Gastrocnemius medialis (tissue), 4 donors: ENCODE data around the gene NANOS2.

Experiments
- POLR2A ChIP-seq, 2 donors: fragments of 450-650 bp; IDR thresholded peaks; one replicate each; pipeline ENCODE4 v1.6.1; 2017; ENCODE audit warnings: antibody characterized with exemption in 2 of 2, mild to moderate bottlenecking in 2 of 2, moderate library complexity in 2 of 2
- TF ChIP-seq, protein P1 (sequence below), 5 experiments: fragments of 450-650 bp in 3 of 5; fragments of 200-600 bp in 2 of 5; sonication (generic) in 2 of 5; IDR thresholded peaks in 4 of 5; conservative IDR thresholded peaks in 1 of 5; 1 replicate in 4 of 5; 2 replicates in 1 of 5; pipeline ENCODE4 v1.5.1; 2016 to 2019; ENCODE audit warnings: antibody characterized with exemption in 5 of 5, mild to moderate bottlenecking in 3 of 5, moderate library complexity in 3 of 5

- TF ChIP-seq, protein P1, sequence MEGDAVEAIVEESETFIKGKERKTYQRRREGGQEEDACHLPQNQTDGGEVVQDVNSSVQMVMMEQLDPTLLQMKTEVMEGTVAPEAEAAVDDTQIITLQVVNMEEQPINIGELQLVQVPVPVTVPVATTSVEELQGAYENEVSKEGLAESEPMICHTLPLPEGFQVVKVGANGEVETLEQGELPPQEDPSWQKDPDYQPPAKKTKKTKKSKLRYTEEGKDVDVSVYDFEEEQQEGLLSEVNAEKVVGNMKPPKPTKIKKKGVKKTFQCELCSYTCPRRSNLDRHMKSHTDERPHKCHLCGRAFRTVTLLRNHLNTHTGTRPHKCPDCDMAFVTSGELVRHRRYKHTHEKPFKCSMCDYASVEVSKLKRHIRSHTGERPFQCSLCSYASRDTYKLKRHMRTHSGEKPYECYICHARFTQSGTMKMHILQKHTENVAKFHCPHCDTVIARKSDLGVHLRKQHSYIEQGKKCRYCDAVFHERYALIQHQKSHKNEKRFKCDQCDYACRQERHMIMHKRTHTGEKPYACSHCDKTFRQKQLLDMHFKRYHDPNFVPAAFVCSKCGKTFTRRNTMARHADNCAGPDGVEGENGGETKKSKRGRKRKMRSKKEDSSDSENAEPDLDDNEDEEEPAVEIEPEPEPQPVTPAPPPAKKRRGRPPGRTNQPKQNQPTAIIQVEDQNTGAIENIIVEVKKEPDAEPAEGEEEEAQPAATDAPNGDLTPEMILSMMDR (IDR thresholded peaks at IDR 0.05 in 4 of 5, conservative IDR thresholded peaks at IDR 0.05 in 1 of 5) = no peak
- no peak for TF ChIP-seq POLR2A (IDR thresholded peaks at IDR 0.05)
These were observed 47.4 kb upstream of the NANOS2 start for GRCh38 chr19:45962021-45962420.
